SHP77 treated with DMSO at 0.1 percent for 48 hours (cell line): Measurements from ENCODE around the gene STMP1.
"Not testable (repeated sequence)": the region's sequence is repeated elsewhere in the genome, so short reads cannot be mapped to it uniquely, and the experiment has no call there.

Source experiments
- DNase-seq: peaks from one replicate; lab custom pipeline; 2025; lab: John Stamatoyannopoulos, UW

STMP1 gene

GRCh38 chr7:135664046-135664589, 1.8 kb downstream of the STMP1 start:
- DNase-seq: no peak

GRCh38 chr7:135665042-135665441, 2.7 kb downstream of the STMP1 start:
- no peak for DNase-seq

- no peak for DNase-seq
Measured at GRCh38 chr7:135666156-135666555, 3.8 kb downstream of the STMP1 start.

- DNase-seq: no peak
Measured at GRCh38 chr7:135666846-135667245, 4.5 kb downstream of the STMP1 start.

- DNase-seq: not testable (repeated sequence)
Measured at GRCh38 chr7:135667626-135668025, 5.3 kb downstream of the STMP1 start.

- not testable (repeated sequence) for DNase-seq
Measured at GRCh38 chr7:135668852-135669395, 6.6 kb downstream of the STMP1 start.

- DNase-seq: no peak
Measured at GRCh38 chr7:135669774-135670173, 7.5 kb downstream of the STMP1 start.

GRCh38 chr7:135670179-135670578, 7.9 kb downstream of the STMP1 start:
- no peak for DNase-seq

GRCh38 chr7:135672560-135673359, 10.4 kb downstream of the STMP1 start:
- DNase-seq: no peak

- DNase-seq: no peak
Measured at GRCh38 chr7:135673360-135673706, 11.0 kb downstream of the STMP1 start.

- DNase-seq: no peak
Measured at GRCh38 chr7:135678612-135679575, 16.6 kb downstream of the STMP1 start.

- DNase-seq: no peak
Measured at GRCh38 chr7:135681762-135682161, 19.4 kb downstream of the STMP1 start.

GRCh38 chr7:135682191-135682590, 19.9 kb downstream of the STMP1 start:
- no peak for DNase-seq

- no peak for DNase-seq
Measured at GRCh38 chr7:135683609-135684008, 21.3 kb downstream of the STMP1 start.

- no peak for DNase-seq
Measured at GRCh38 chr7:135684136-135684535, 21.8 kb downstream of the STMP1 start.

GRCh38 chr7:135684699-135685098, 22.4 kb downstream of the STMP1 start:
- DNase-seq: no peak

- DNase-seq: no peak
Measured at GRCh38 chr7:135685306-135686084, 23.2 kb downstream of the STMP1 start.

GRCh38 chr7:135687466-135687865, 25.2 kb downstream of the STMP1 start:
- no peak for DNase-seq

- DNase-seq: no peak
Measured at GRCh38 chr7:135690566-135690965, 28.3 kb downstream of the STMP1 start.

GRCh38 chr7:135692055-135692454, 29.7 kb downstream of the STMP1 start:
- DNase-seq: no peak

- not testable (repeated sequence) for DNase-seq
Measured at GRCh38 chr7:135692606-135693005, 30.3 kb downstream of the STMP1 start.

GRCh38 chr7:135693558-135693957, 31.2 kb downstream of the STMP1 start:
- no peak for DNase-seq
